Measurements from ENCODE around the gene THBS4. TPM values are rescaled to one million over a fixed set of nuclear protein-coding genes. Genes with fewer than 3 reads are reported as not detected.

The THBS4 gene
- 7.3 TPM for polyA plus RNA-seq (2013, experiment 1 of 2)
- polyA plus RNA-seq (2013, experiment 2 of 2), result 13.6 TPM

GRCh38 chr5:80034962-80035821 lies at the start of gene THBS4:
Gene THBS4 (plus strand): TSS chr5:80035348. CDS start chr5:80035538, 190 bp downstream.
- 5% methylated on average over 76 of the region's 76 CpGs for WGBS
- no peak within 1 kb of the TSS for H3K27ac ChIP-seq (ENCODE audit: low read depth, low read length)
- no peaks in the 10 kb centered on the region for H3K9me3 ChIP-seq (ENCODE audit: insufficient read depth, low read depth, low read length)
- H3K27me3 ChIP-seq (ENCODE audit: insufficient read depth, low read length), result peaks cover 56% of the 10 kb centered on the region
- no peaks in the 10 kb centered on the region for H3K36me3 ChIP-seq (ENCODE audit: insufficient read depth, low read length)
- H3K9ac ChIP-seq (ENCODE audit: low read depth, low read length), result peak within 1 kb of the TSS; percentile 70
- H3K4me1 ChIP-seq (ENCODE audit: insufficient read depth, low read length), result no peaks in the 10 kb centered on the region
- peak within 1 kb of the TSS; percentile 74 for H3K4me3 ChIP-seq (ENCODE audit: low read length)

GRCh38 chr5:79986260-79986659 lies 48.9 kb upstream of the THBS4 start:
- H3K4me1 ChIP-seq (ENCODE audit: insufficient read depth, low read length), result peaks cover 8% of the 10 kb centered on the region
- H3K9ac ChIP-seq (ENCODE audit: low read depth, low read length), result no peak overlapping the region
- no peaks in the 10 kb centered on the region for H3K9me3 ChIP-seq (ENCODE audit: insufficient read depth, low read depth, low read length)
- H3K27ac ChIP-seq (ENCODE audit: low read depth, low read length), result no peak overlapping the region
- no peaks in the 10 kb centered on the region for H3K27me3 ChIP-seq (ENCODE audit: insufficient read depth, low read length)
- H3K36me3 ChIP-seq (ENCODE audit: insufficient read depth, low read length), result peaks cover 81% of the 10 kb centered on the region
- H3K4me3 ChIP-seq (ENCODE audit: low read length), result no peak overlapping the region

- WGBS, result 69% methylated on average over 6 of the region's 6 CpGs
- H3K4me3 ChIP-seq (ENCODE audit: low read length), result peak overlapping the region; percentile 79
Measured at GRCh38 chr5:79990205-79990597, 44.9 kb upstream of the THBS4 start.

GRCh38 chr5:79990598-79991507 lies 44.3 kb upstream of the THBS4 start, which contains the start of gene MTX3:
Gene MTX3 (minus strand): TSS chr5:79991262. CDS start chr5:79991238, 24 bp downstream.
- Histone ChIP-seq H3K9ac (ENCODE audit: low read depth, low read length) (peak within 1 kb of the TSS; percentile 89), H3K27me3 (ENCODE audit: insufficient read depth, low read length) (no peaks in the 10 kb centered on the region), H3K9me3 (ENCODE audit: insufficient read depth, low read depth, low read length) (no peaks in the 10 kb centered on the region), H3K4me1 (ENCODE audit: insufficient read depth, low read length) (peaks cover 6% of the 10 kb centered on the region; the same call in 1 of the 2 replicates), H3K36me3 (ENCODE audit: insufficient read depth, low read length) (peaks cover 37% of the 10 kb centered on the region), H3K27ac (ENCODE audit: low read depth, low read length) (peak within 1 kb of the TSS; percentile 95), H3K4me3 (ENCODE audit: low read length) (peak within 1 kb of the TSS; percentile 79)
- under 1% methylated on average over 50 of the region's 50 CpGs for WGBS

More at GRCh38 chr5:79990205-79990597, 44.9 kb upstream of the THBS4 start:
- peaks cover 43% of the 10 kb centered on the region for H3K36me3 ChIP-seq (ENCODE audit: insufficient read depth, low read length)
- peaks cover 6% of the 10 kb centered on the region; the same call in 1 of the 2 replicates for H3K4me1 ChIP-seq (ENCODE audit: insufficient read depth, low read length)
- H3K27me3 ChIP-seq (ENCODE audit: insufficient read depth, low read length), result no peaks in the 10 kb centered on the region
- peak overlapping the region; percentile 89 for H3K9ac ChIP-seq (ENCODE audit: low read depth, low read length)
- peak overlapping the region; percentile 95 for H3K27ac ChIP-seq (ENCODE audit: low read depth, low read length)
- H3K9me3 ChIP-seq (ENCODE audit: insufficient read depth, low read depth, low read length), result no peaks in the 10 kb centered on the region

GRCh38 chr5:79992891-79993657 lies 42.1 kb upstream of the THBS4 start:
- H3K9me3 ChIP-seq (ENCODE audit: insufficient read depth, low read depth, low read length), result no peaks in the 10 kb centered on the region
- H3K4me1 ChIP-seq (ENCODE audit: insufficient read depth, low read length), result peaks cover 6% of the 10 kb centered on the region; the same call in 1 of the 2 replicates
- no peak overlapping the region for H3K9ac ChIP-seq (ENCODE audit: low read depth, low read length)
- H3K27me3 ChIP-seq (ENCODE audit: insufficient read depth, low read length), result no peaks in the 10 kb centered on the region
- H3K4me3 ChIP-seq (ENCODE audit: low read length), result no peak overlapping the region
- no peak overlapping the region for H3K27ac ChIP-seq (ENCODE audit: low read depth, low read length)
- WGBS, result 100% methylated on average over 2 of the region's 2 CpGs
- H3K36me3 ChIP-seq (ENCODE audit: insufficient read depth, low read length), result peaks cover 15% of the 10 kb centered on the region

GRCh38 chr5:79999722-80000121 lies 35.4 kb upstream of the THBS4 start:
- no peak overlapping the region for H3K27ac ChIP-seq (ENCODE audit: low read depth, low read length)
- H3K27me3 ChIP-seq (ENCODE audit: insufficient read depth, low read length), result no peaks in the 10 kb centered on the region
- no peaks in the 10 kb centered on the region for H3K36me3 ChIP-seq (ENCODE audit: insufficient read depth, low read length)
- H3K9me3 ChIP-seq (ENCODE audit: insufficient read depth, low read depth, low read length), result no peaks in the 10 kb centered on the region
- H3K9ac ChIP-seq (ENCODE audit: low read depth, low read length), result no peak overlapping the region
- WGBS, result 93% methylated on average over 1 of the region's 1 CpG
- peaks cover 36% of the 10 kb centered on the region for H3K4me1 ChIP-seq (ENCODE audit: insufficient read depth, low read length)
- H3K4me3 ChIP-seq (ENCODE audit: low read length), result no peak overlapping the region

GRCh38 chr5:80002677-80003076 lies 32.5 kb upstream of the THBS4 start:
- Histone ChIP-seq H3K27me3 (ENCODE audit: insufficient read depth, low read length) (no peaks in the 10 kb centered on the region), H3K4me1 (ENCODE audit: insufficient read depth, low read length) (peaks cover 36% of the 10 kb centered on the region), H3K27ac (ENCODE audit: low read depth, low read length) (peak overlapping the region; percentile 28; the same call in 1 of the 2 replicates), H3K4me3 (ENCODE audit: low read length) (peak overlapping the region; percentile 11; the same call in 1 of the 2 replicates), H3K9me3 (ENCODE audit: insufficient read depth, low read depth, low read length) (no peaks in the 10 kb centered on the region), H3K36me3 (ENCODE audit: insufficient read depth, low read length) (no peaks in the 10 kb centered on the region), H3K9ac (ENCODE audit: low read depth, low read length) (no peak overlapping the region)
- WGBS, result no CpG with 5 or more reads among the region's 1 CpG

GRCh38 chr5:80008995-80009765 lies 26.0 kb upstream of the THBS4 start:
- Histone ChIP-seq H3K36me3 (ENCODE audit: insufficient read depth, low read length) (no peaks in the 10 kb centered on the region), H3K4me3 (ENCODE audit: low read length) (no peak overlapping the region), H3K9ac (ENCODE audit: low read depth, low read length) (no peak overlapping the region), H3K9me3 (ENCODE audit: insufficient read depth, low read depth, low read length) (no peaks in the 10 kb centered on the region), H3K4me1 (ENCODE audit: insufficient read depth, low read length) (peaks cover 3% of the 10 kb centered on the region; the same call in 1 of the 2 replicates), H3K27me3 (ENCODE audit: insufficient read depth, low read length) (no peaks in the 10 kb centered on the region), H3K27ac (ENCODE audit: low read depth, low read length) (no peak overlapping the region)
- 83% methylated on average over 4 of the region's 4 CpGs for WGBS

- 82% methylated on average over 5 of the region's 5 CpGs for whole genome bisulfite sequencing
- H3K9me3 ChIP-seq (ENCODE audit: insufficient read depth, low read depth, low read length), result no peaks in the 10 kb centered on the region
- no peaks in the 10 kb centered on the region for H3K36me3 ChIP-seq (ENCODE audit: insufficient read depth, low read length)
- H3K4me1 ChIP-seq (ENCODE audit: insufficient read depth, low read length), result no peaks in the 10 kb centered on the region
- H3K4me3 ChIP-seq (ENCODE audit: low read length), result no peak overlapping the region
- H3K9ac ChIP-seq (ENCODE audit: low read depth, low read length), result no peak overlapping the region
- no peak overlapping the region for H3K27ac ChIP-seq (ENCODE audit: low read depth, low read length)
- H3K27me3 ChIP-seq (ENCODE audit: insufficient read depth, low read length), result no peaks in the 10 kb centered on the region
Measured at GRCh38 chr5:80010754-80011392, 24.3 kb upstream of the THBS4 start.

All from HUES64 (cell line).